Ovary (tissue), 9 donors: ENCODE measurements around the gene CD8A. TPM values are rescaled to one million over a fixed set of nuclear protein-coding genes. Genes with fewer than 3 reads are reported as not detected.

Source experiments
- DNase-seq, 5 donors: peaks; one replicate each; pipeline ENCODE4 v3.0.0-alpha.2; 2019 to 2020
- H3K27ac ChIP-seq, 2 donors: fragments of 200-600 bp; one replicate each; pipeline versions ENCODE4 v1.5.1 to v1.8.0; 2019 to 2022
- H3K27me3 ChIP-seq: fragments of 200-600 bp; one replicate; pipeline ENCODE4 v1.8.0; 2022
- H3K36me3 ChIP-seq: fragments of 200-600 bp; sonication (generic); one replicate; pipeline ENCODE4 v1.5.1; 2019
- H3K4me1 ChIP-seq: one replicate; pipeline ENCODE4 v1.8.1; 2013; ENCODE audit warnings: mild to moderate bottlenecking, moderate library complexity; ENCODE audit not compliant: insufficient read depth
- H3K4me3 ChIP-seq: fragments of 200-600 bp; sonication (generic); one replicate; pipeline ENCODE4 v1.5.1; 2017
- H3K9me3 ChIP-seq, 2 donors: fragments of 200-600 bp in 1 of 2; sonication (generic) in 1 of 2; one replicate each; pipeline versions ENCODE4 v1.5.1 to v1.8.1; 2013 to 2019; ENCODE audit warnings: mild to moderate bottlenecking in 1 of 2, moderate library complexity in 1 of 2
- CTCF ChIP-seq, 3 donors: fragments of 450-650 bp in 2 of 3; fragments of 200-600 bp in 1 of 3; IDR thresholded peaks; one replicate each; pipeline versions ENCODE4 v1.5.1 to v1.8.0; 2016 to 2022; ENCODE audit warnings: antibody characterized with exemption in 3 of 3, mild to moderate bottlenecking in 1 of 3
- EP300 ChIP-seq: sonication (generic); formaldehyde crosslinking; IDR thresholded peaks from one replicate; pipeline ENCODE4 v1.6.1; 2017; ENCODE audit warnings: antibody characterized with exemption
- POLR2A ChIP-seq: fragments of 450-650 bp; IDR thresholded peaks from one replicate; pipeline ENCODE4 v1.6.1; 2017; ENCODE audit warnings: antibody characterized with exemption, mild to moderate bottlenecking, moderate library complexity
- WGBS, 3 donors: extraction: QIAGEN DNeasy Blood & Tissue Kit in 1 of 3; methylation state at CpG; one replicate each; pipeline versions ENCODE4 v1.1.5 to v1.1.7; 2013 to 2017; 5-methylcytosine and 5-hydroxymethylcytosine counted together
- intact Hi-C, 4 donors: fragments of 100-400 bp; cut with DNase I; formaldehyde crosslinking; loops; one replicate each; pipeline versions ENCODE4 v1.11.0 to v1.15.1; 2022 to 2023
- polyA plus RNA-seq, 2 donors: library from polyadenylated mRNA; stranded (reverse); fragments of 200-250 nt in 1 of 2; fragments of 350-450 nt in 1 of 2; fragmentation: Illumina TruSeq in 1 of 2; extraction: RNeasy Lipid Tissue Mini Kit (QIAGEN cat#74804) in 1 of 2; gene quantifications; one replicate each; pipeline ENCODE4 v1.2.3, GENCODE V29; 2013 to 2014
- total RNA-seq, 7 donors: library from RNA; depleted of rRNA in 2 of 7; stranded (reverse); fragments of >200 nt in 2 of 7; fragmentation: NEBNext Ultra II Directional in 3 of 7; extraction: Animal tissue kit (Norgen Biotek cat#: 25700) in 3 of 7; gene quantifications; one replicate each; pipeline versions ENCODE4 v1.1.0 to v1.2.4, GENCODE V29; 2016 to 2023
- donor health status: DM: no; HTN: no; CAD: no; lungs with moderate emphysema.
- donor health status: DM: no; HTN: no; CAD: no.
- donor health status: Bipolar disorder and iron deficiency.
- donor health status: DM: yes; HTN: yes; CAD: no.
- donor health status: DM: no; HTN: no; CAD: no.
- donor health status: DM: yes; HTN: yes; CAD: no.

Gene CD8A
- total and polyA plus RNA-seq, 9 donors, result 0.53 to 10.0 (median 1.1) TPM

- Histone ChIP-seq H3K4me3 (no peak overlapping the region), H3K36me3 (no peaks in the 10 kb centered on the region), H3K4me1 (no peaks in the 10 kb centered on the region), H3K27me3 (no peaks in the 10 kb centered on the region), H3K9me3 (no peaks in the 10 kb centered on the region), H3K27ac (no peak overlapping the region)
- TF ChIP-seq EP300, result no peak
- no peak for TF ChIP-seq CTCF (IDR thresholded peaks at IDR 0.05)
- no peak for TF ChIP-seq POLR2A
- no peak for DNase-seq
- 60 to 71% (median 65%) methylated on average over 10 of the region's 10 CpGs for WGBS, 3 donors
- intact Hi-C loops, result no loop called here
Observed at GRCh38 chr2:86833315-86833714, 42.6 kb upstream of the CD8A start.

- no peaks in the 10 kb centered on the region for H3K36me3 ChIP-seq
- H3K9me3 ChIP-seq, result no peaks in the 10 kb centered on the region
- no peak overlapping the region for H3K4me3 ChIP-seq
- H3K27ac ChIP-seq, result no peak overlapping the region
- intact Hi-C loops, result no loop called here
- no peaks in the 10 kb centered on the region for H3K27me3 ChIP-seq
- TF ChIP-seq POLR2A (no peak), EP300 (no peak), CTCF (IDR thresholded peaks at IDR 0.05) (no peak)
- no peak for DNase-seq
- 77 to 81% (median 79%) methylated on average over 7 of the region's 7 CpGs for WGBS, 3 donors
- H3K4me1 ChIP-seq, result no peaks in the 10 kb centered on the region
Observed at GRCh38 chr2:86832334-86833096, 41.8 kb upstream of the CD8A start.

GRCh38 chr2:86831537-86831936 lies 40.8 kb upstream of the CD8A start:
- no peak overlapping the region for H3K4me3 ChIP-seq
- TF ChIP-seq EP300 (no peak), CTCF (IDR thresholded peaks at IDR 0.05) (no peak), POLR2A (no peak)

GRCh38 chr2:86826951-86827350 lies 36.2 kb upstream of the CD8A start:
- Histone ChIP-seq H3K36me3 (no peaks in the 10 kb centered on the region), H3K4me3 (no peak overlapping the region), H3K9me3 (no peaks in the 10 kb centered on the region), H3K27ac (no peak overlapping the region), H3K4me1 (no peaks in the 10 kb centered on the region), H3K27me3 (no peaks in the 10 kb centered on the region)
- WGBS, 3 donors, result 85 to 91% (median 87%) methylated on average over 4 of the region's 4 CpGs
- DNase-seq, result no peak
- TF ChIP-seq CTCF (IDR thresholded peaks at IDR 0.05), result no peak
- TF ChIP-seq EP300, result no peak
- TF ChIP-seq POLR2A, result no peak
- intact Hi-C loops, result no loop called here

More at GRCh38 chr2:86831537-86831936, 40.8 kb upstream of the CD8A start:
- no peak for DNase-seq
- Histone ChIP-seq H3K36me3 (no peaks in the 10 kb centered on the region), H3K27ac (no peak overlapping the region), H3K4me1 (no peaks in the 10 kb centered on the region), H3K27me3 (no peaks in the 10 kb centered on the region), H3K9me3 (no peaks in the 10 kb centered on the region)
- WGBS, 3 donors, result 13 to 23% (median 19%) methylated on average over 2 of the region's 2 CpGs
- intact Hi-C loops, result no loop called here
